Measurements from ENCODE around the gene VSTM4. TPM values are rescaled to one million over a fixed set of nuclear protein-coding genes. Genes with fewer than 3 reads are reported as not detected.

Gene VSTM4
- total and polyA plus RNA-seq, 2 experiments from 2014 or later, result 0.21 to 0.66 TPM

- ATAC-seq, result no peak
- TF ChIP-seq ZNF114 (CRISPR knock-in tag; IDR thresholded peaks at IDR 0.05) (no peak), ZNF462 (CRISPR knock-in tag; IDR thresholded peaks at IDR 0.05) (no peak), STAT1 (IDR thresholded peaks at IDR 0.05; ENCODE audit: unreplicated experiment) (no peak), NANOG (IDR thresholded peaks at IDR 0.05; ENCODE audit: borderline replicate concordance) (no peak), POLR2AphosphoS5 (IDR thresholded peaks at IDR 0.05; ENCODE audit: low read depth) (no peak), CREB1 (CRISPR knock-in tag; IDR thresholded peaks at IDR 0.05; ENCODE audit: low read depth) (no peak), EZH2phosphoT487 (IDR thresholded peaks at IDR 0.05; ENCODE audit: unreplicated experiment) (no peak), ZNF331 (CRISPR knock-in tag; IDR thresholded peaks at IDR 0.05; ENCODE audit: low read depth) (no peak), CTCF (conservative IDR thresholded peaks at IDR 0.05; ENCODE audit: low read depth in 2 of 2) (no peak), REST (IDR thresholded peaks at IDR 0.05; ENCODE audit: unreplicated experiment) (no peak), ETS1 (IDR thresholded peaks at IDR 0.05) (no peak), JUNB (IDR thresholded peaks at IDR 0.05; ENCODE audit: unreplicated experiment) (no peak), EZH2 (IDR thresholded peaks at IDR 0.05; ENCODE audit: low read depth, unreplicated experiment) (no peak)
- H3K36me3 ChIP-seq (ENCODE audit: insufficient read depth), result no peaks in the 10 kb centered on the region
- H3F3A ChIP-seq (replicated peaks; ENCODE audit: low read depth), result no peaks in the 10 kb centered on the region
- DNase-seq (ENCODE audit: low spot score), result no peak
- no peak overlapping the region for H3K4me2 ChIP-seq
- no peak overlapping the region for H3K4me3 Mint-ChIP-seq
- no peaks in the 10 kb centered on the region for H3K4me1 Mint-ChIP-seq
- H3K27ac ChIP-seq (ENCODE audit: low read depth), result no peak overlapping the region
- no peak overlapping the region for H2AFZ ChIP-seq
- no peaks in the 10 kb centered on the region for H3K9me3 Mint-ChIP-seq
- H4K20me1 ChIP-seq (replicated peaks; ENCODE audit: insufficient read depth), result no peaks in the 10 kb centered on the region
- no peaks in the 10 kb centered on the region for H3K27me3 ChIP-seq (ENCODE audit: insufficient read depth)
- peaks cover 9% of the 10 kb centered on the region; the same call in 1 of the 2 replicates for H3K9me2 ChIP-seq (ENCODE audit: insufficient read depth)
- no peaks in the 10 kb centered on the region for H3K79me2 ChIP-seq (replicated peaks; ENCODE audit: insufficient read depth)
- H3K27me3 Mint-ChIP-seq (ENCODE audit: insufficient read depth, low read depth, poor library complexity), result peaks cover 5% of the 10 kb centered on the region
- H3K27ac Mint-ChIP-seq, result no peak overlapping the region
- no peaks in the 10 kb centered on the region for H3K4me1 ChIP-seq (ENCODE audit: insufficient read depth)
- H3K36me3 Mint-ChIP-seq (ENCODE audit: low read depth), result no peaks in the 10 kb centered on the region
- H3K4me3 ChIP-seq, result no peak overlapping the region
These were observed 74.7 kb downstream of the VSTM4 start for GRCh38 chr10:49040601-49041000.

Measured in GM23338 (cell line).